ENCODE results near the gene TMEM145.

The TMEM145 gene

DNA sequence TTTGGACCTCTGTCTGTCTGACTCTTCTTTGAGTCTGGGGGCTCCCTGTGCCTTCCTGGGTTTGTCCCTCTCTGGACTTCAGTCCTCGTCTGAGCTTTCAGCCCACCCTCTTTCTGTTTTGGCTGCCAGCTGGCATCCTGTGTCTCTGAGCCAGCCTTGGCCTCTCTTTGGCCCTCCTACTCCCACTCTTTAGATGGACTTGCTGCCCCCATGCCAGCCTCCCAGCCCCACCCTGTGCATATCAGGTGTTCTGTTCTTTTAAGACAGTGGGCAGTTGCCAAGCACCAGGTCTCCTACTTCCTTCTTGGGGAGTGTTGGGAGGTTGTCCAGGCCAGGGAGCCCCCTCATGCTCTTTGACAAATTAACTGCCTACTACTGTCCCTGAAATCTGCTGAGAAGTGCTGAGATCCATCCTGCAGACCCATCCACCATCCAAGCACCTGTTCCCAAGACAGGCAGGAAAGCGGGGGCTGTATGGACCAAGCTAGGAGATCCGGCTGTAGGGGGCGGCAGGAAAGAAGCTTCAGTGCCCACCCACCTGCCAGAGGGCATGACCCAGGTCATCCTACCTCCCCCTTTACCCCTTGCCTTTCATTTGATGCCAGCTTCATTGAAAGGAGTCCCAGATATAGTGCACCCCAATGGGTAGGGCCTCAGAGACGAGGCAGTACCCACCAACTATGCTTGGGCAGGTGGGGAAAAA, 34.5 kb upstream of the TMEM145 start:
- peak; percentile 60 for DNase-seq

DNA sequence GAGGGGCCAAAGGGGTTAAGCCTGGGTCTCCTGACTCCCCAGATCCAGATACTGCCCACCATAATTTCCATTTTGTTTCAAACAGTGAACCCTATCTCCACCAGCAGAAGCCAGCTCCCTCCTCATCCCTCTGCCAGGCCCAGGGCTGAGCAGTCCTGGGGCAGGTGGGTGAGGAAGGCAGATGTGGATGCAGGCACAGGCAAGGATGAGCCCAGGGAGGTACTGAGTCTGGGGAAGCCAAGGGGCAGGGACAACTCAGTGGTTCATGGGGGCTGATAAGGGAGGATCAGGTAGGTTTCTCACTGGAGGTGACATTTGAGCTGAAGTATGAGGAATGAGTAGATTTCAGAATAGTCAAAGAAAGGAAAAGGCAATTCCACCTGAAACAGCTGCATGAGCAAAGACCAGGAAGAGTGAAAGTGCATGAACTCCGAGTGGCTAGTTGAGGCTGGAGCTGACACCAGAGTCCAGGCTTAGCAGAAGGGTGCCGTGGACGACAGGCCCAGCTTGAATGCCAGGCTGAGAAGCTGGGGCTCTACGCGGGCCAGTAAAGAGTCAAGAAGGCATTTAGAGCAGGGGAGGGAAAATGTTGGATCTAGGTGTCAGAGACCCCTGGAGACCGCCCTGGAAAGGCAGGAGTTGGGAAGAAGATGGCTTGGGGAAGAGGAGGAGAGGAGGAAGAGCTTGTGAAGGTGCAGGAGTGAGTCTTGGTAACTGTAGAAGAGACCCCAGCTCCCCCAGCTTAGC, 33.8 kb upstream of the TMEM145 start:
- peak; percentile 22 for DNase-seq

- DNase-seq: peak; percentile 96
Observed at GRCh38 chr19:42279902-42280814, 33.0 kb upstream of the TMEM145 start.

DNA sequence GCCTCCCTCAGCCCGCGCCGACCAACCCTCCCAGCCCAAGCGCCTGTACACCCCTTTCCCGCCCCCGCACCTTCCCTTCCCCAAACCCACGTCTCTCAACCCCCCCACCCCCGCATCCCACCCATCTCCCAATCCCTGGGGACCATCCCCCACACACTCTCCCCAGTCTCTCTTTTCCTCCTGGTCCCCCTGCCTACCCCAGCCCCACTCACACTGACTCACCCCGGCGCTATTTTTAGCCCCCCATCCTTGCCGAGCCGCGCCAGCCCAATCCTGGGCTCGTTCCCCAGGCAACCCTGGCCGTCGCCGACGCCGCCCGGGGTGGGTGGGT, 32.3 kb upstream of the TMEM145 start:
- no peak for DNase-seq

DNA sequence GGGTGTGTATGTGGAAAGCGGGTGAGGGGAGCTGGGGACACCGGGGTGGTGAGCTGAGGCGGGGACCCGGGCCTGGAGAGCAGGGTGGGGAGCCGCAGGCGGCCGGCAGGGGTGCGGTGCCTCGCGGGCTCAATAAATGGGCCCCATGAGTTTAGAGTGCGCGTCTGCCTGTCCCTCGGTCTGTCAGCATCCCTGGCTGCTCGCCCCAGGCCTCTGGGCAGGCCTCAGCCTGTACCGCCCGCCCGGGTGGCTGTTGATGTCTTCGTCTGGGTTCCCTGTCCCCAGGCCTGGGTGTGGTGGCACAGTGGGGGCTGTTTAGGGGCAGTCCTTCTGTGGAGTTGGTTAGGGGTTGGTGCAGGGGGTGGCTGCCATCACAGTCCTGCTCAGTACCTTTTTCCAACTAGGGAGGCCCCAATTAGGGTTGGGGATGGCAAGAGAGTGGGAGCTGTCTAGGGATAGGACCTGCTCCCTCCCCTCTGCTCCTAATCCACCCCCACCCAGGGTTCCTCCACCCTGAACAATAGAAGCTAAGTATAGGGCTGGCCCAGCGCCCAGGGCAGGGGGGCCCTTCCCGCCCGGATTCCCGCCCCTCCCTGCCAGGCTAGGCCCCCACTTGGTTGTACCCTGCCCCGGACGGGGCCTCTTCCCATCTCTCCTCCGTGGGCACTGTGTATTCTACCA, 31.8 kb upstream of the TMEM145 start:
- DNase-seq: peak; percentile 83

- DNase-seq: peak; percentile 71
Observed at GRCh38 chr19:42281827-42282762, 31.0 kb upstream of the TMEM145 start.

DNA sequence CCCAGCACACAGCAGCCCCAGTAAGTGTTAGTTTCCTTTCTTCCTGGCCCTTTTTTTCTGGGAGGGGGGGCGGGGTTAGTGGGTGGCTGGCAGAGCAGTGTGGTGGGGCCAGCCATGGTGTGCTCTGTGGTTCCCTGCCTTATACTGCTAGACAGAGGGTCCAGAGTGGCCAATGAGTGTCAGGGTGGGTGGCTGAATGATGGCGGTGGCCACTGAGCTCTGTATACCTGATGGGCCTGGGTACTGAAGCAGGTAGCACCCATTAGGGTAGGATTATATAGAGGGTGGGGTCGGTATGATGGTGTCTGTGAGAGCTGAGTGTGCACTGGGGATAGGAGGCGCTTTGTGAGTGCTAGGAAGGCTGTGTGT, 30.3 kb upstream of the TMEM145 start:
- DNase-seq: peak; percentile 51

- DNase-seq: peak; percentile 98
Observed at GRCh38 chr19:42283188-42284065, 29.7 kb upstream of the TMEM145 start.

DNA sequence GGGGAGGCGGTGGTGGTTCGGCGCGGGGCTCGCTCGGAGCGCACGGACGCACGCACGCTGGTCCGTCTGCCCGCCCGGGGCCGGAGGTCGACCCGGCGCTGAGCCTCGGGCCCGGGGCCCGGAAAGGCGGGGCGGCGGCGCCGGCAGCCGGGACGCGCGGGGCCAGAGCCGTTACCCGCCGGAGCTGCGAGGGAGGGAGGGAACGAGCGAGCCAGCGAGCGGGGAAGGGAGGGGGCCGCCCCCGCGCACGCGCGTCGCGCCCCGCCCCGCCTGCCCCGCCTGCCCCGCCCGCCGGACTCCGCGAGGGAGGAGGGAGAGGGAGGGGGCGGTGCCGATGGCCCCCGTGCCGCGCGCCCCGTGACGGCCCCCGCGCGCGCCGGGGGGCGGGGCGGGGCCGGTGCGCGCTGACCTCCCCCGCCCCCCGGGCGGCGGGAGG, 29.0 kb upstream of the TMEM145 start:
- DNase-seq: peak; percentile 91

- peak; percentile 49 for DNase-seq
Observed at GRCh38 chr19:42284591-42285341, 28.3 kb upstream of the TMEM145 start.

- peak; percentile 52 for DNase-seq
Observed at GRCh38 chr19:42285541-42285941, 27.6 kb upstream of the TMEM145 start.

GRCh38 chr19:42285988-42286348, 27.1 kb upstream of the TMEM145 start:
- DNase-seq: no peak

DNA sequence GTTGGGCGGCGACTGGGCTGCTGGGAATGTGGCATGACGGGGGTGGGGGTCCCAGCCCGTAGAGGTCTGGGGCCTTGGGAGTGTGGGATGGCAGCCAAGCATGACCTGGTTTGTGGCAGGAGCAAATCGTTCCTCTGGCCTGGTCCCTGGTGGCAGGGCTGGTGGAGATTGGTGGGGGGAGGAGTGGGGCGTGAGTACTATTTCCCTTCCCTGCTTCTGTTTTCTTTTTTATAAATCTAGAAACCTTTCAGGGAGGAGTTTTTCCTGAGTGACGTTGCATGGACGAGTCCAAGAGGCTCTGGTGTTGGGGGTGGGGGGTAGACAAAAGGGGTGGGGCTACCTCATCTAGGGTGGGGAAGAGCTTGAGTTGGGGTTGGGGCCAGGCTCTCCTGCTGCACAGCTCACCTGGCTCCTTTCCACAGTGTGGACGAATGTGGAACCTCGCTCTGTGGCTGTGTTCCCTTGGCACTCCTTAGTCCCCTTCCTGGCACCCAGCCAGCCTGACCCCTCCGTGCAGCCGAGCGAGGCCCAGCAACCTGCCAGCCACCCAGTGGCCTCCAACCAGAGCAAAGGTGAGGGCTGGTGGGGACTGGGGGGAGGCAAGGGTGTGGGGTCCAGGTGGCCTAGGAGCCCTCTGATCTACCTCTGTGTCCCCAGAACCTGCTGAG, 26.6 kb upstream of the TMEM145 start:
- peak; percentile 72 for DNase-seq

GRCh38 chr19:42287017-42287826, 25.9 kb upstream of the TMEM145 start:
- DNase-seq: peak; percentile 24

GRCh38 chr19:42287827-42288107, 25.3 kb upstream of the TMEM145 start:
- DNase-seq: no peak

GRCh38 chr19:42288387-42288786, 24.7 kb upstream of the TMEM145 start:
- no peak for DNase-seq

- DNase-seq: peak; percentile 20
Observed at GRCh38 chr19:42288881-42289555, 24.1 kb upstream of the TMEM145 start.

GRCh38 chr19:42289556-42290041, 23.5 kb upstream of the TMEM145 start:
- DNase-seq: no peak

All from femur (tissue), 1 donor.